Osteoblast (primary cell): ENCODE data around the gene S1PR2. TPM values are rescaled to one million over a fixed set of nuclear protein-coding genes. Genes with fewer than 3 reads are reported as not detected.

Experiments used
- DNase-seq: peaks from one replicate; pipeline ENCODE4 v3.0.0; 2011; ENCODE audit warnings: low spot score, mixed read lengths; ENCODE audit not compliant: insufficient read length; ENCODE audit errors: missing footprints
- H2AFZ ChIP-seq: 2 replicates; pipeline ENCODE4 v1.6.0; 2011; ENCODE audit warnings: mild to moderate bottlenecking, low read length
- H3K27ac ChIP-seq: 2 replicates; pipeline ENCODE4 v1.5.1; 2011; ENCODE audit warnings: mild to moderate bottlenecking, low read depth, low read length, moderate library complexity
- H3K27me3 ChIP-seq: 2 replicates; pipeline ENCODE4 v1.6.0; 2012; ENCODE audit warnings: mild to moderate bottlenecking, control low read depth, inconsistent platforms, low read length, moderate library complexity; ENCODE audit not compliant: insufficient read depth
- H3K36me3 ChIP-seq: 2 replicates; pipeline ENCODE4 v1.5.1; 2011; ENCODE audit warnings: mild to moderate bottlenecking, low read length, control low read depth, moderate library complexity; ENCODE audit not compliant: insufficient read depth
- H3K4me1 ChIP-seq: 2 replicates; pipeline ENCODE4 v1.5.1; 2011; ENCODE audit warnings: mild to moderate bottlenecking, low read length, control low read depth, moderate library complexity; ENCODE audit not compliant: insufficient read depth
- H3K4me2 ChIP-seq: 2 replicates; pipeline ENCODE4 v1.6.0; 2011; ENCODE audit warnings: mild to moderate bottlenecking, low read length; ENCODE audit not compliant: insufficient read depth
- H3K4me3 ChIP-seq: fragments of 200-600 bp; sonication (generic); 3 replicates; pipeline ENCODE4 v1.5.1; 2012; ENCODE audit warnings: mild to moderate bottlenecking, low read length, inconsistent platforms; ENCODE audit not compliant: insufficient read depth
- H3K79me2 ChIP-seq: 2 replicates; pipeline ENCODE4 v1.6.0; 2012; ENCODE audit warnings: mild to moderate bottlenecking, low read length, control low read depth, inconsistent platforms; ENCODE audit not compliant: insufficient read depth
- H3K9me3 ChIP-seq: 2 replicates; pipeline ENCODE4 v1.5.1; 2011; ENCODE audit warnings: low read depth, low read length, control low read depth
- H4K20me1 ChIP-seq: 2 replicates; pipeline ENCODE4 v1.6.0; 2012; ENCODE audit warnings: mild to moderate bottlenecking, low read length, control low read depth; ENCODE audit not compliant: insufficient read depth
- CTCF ChIP-seq: IDR thresholded peaks from 2 replicates; pipeline ENCODE4 v1.5.1; 2011; ENCODE audit warnings: mild to moderate bottlenecking, low read depth, low read length, moderate library complexity; ENCODE audit errors: extremely low read depth
- total RNA-seq: library from RNA; depleted of rRNA; stranded (reverse); fragments of >200 nt; gene quantifications from 2 replicates; pipeline ENCODE4 v1.2.3, GENCODE V29; 2012

Gene S1PR2
- total RNA-seq, 1 donor: 9.4 TPM

- no peak overlapping the region for H2AFZ ChIP-seq
- no peaks in the 10 kb centered on the region for H3K9me3 ChIP-seq
- peak overlapping the region; percentile 19 for H3K4me2 ChIP-seq
- no peak for TF ChIP-seq CTCF
- no peak overlapping the region for H3K4me3 ChIP-seq
- H3K36me3 ChIP-seq: peaks cover 19% of the 10 kb centered on the region
- peaks cover 80% of the 10 kb centered on the region for H3K79me2 ChIP-seq
- peaks cover 26% of the 10 kb centered on the region for H3K4me1 ChIP-seq
- peak; percentile 91 for DNase-seq
- H3K27me3 ChIP-seq: no peaks in the 10 kb centered on the region
- H4K20me1 ChIP-seq: peaks cover 37% of the 10 kb centered on the region
- peak overlapping the region; percentile 17 for H3K27ac ChIP-seq
Observed at GRCh38 chr19:10191347-10191746, 39.8 kb downstream of the S1PR2 start.

- H3K27me3 ChIP-seq: no peaks in the 10 kb centered on the region
- no peak overlapping the region for H3K4me2 ChIP-seq
- peaks cover 91% of the 10 kb centered on the region for H3K79me2 ChIP-seq
- peaks cover 28% of the 10 kb centered on the region for H3K36me3 ChIP-seq
- no peak for DNase-seq
- H3K27ac ChIP-seq: peak overlapping the region; percentile 23
- peaks cover 45% of the 10 kb centered on the region for H4K20me1 ChIP-seq
- peaks cover 23% of the 10 kb centered on the region for H3K4me1 ChIP-seq
- no peak overlapping the region for H2AFZ ChIP-seq
- no peaks in the 10 kb centered on the region for H3K9me3 ChIP-seq
- no peak for TF ChIP-seq CTCF
- H3K4me3 ChIP-seq: no peak overlapping the region
Observed at GRCh38 chr19:10190026-10190425, 41.1 kb downstream of the S1PR2 start.

- Histone ChIP-seq H3K4me2 (no peak overlapping the region), H3K27ac (no peak overlapping the region), H2AFZ (no peak overlapping the region), H3K27me3 (no peaks in the 10 kb centered on the region), H3K79me2 (peaks cover 95% of the 10 kb centered on the region), H3K4me1 (peaks cover 22% of the 10 kb centered on the region), H3K4me3 (no peak overlapping the region), H4K20me1 (peaks cover 45% of the 10 kb centered on the region), H3K36me3 (peaks cover 28% of the 10 kb centered on the region), H3K9me3 (no peaks in the 10 kb centered on the region)
- TF ChIP-seq CTCF: no peak
- DNase-seq: no peak
Observed at GRCh38 chr19:10189616-10190015, 41.5 kb downstream of the S1PR2 start.

GRCh38 chr19:10187315-10187714, 43.8 kb downstream of the S1PR2 start:
- H4K20me1 ChIP-seq: peaks cover 37% of the 10 kb centered on the region
- no peak for DNase-seq
- TF ChIP-seq CTCF: no peak
- H3K9me3 ChIP-seq: no peaks in the 10 kb centered on the region
- H3K4me1 ChIP-seq: peaks cover 9% of the 10 kb centered on the region
- H3K27me3 ChIP-seq: no peaks in the 10 kb centered on the region
- no peak overlapping the region for H3K4me2 ChIP-seq
- H3K79me2 ChIP-seq: peaks cover 91% of the 10 kb centered on the region
- no peak overlapping the region for H3K4me3 ChIP-seq
- H2AFZ ChIP-seq: no peak overlapping the region
- H3K36me3 ChIP-seq: peaks cover 26% of the 10 kb centered on the region
- no peak overlapping the region for H3K27ac ChIP-seq
